Mesothelial cell of epicardium (in vitro differentiated cells): ENCODE data around the gene TMIE. TPM values are rescaled to one million over a fixed set of nuclear protein-coding genes. Genes with fewer than 3 reads are reported as not detected.

Experiments used
- DNase-seq, 2 experiments: peaks; one replicate each; pipeline ENCODE4 v3.0.0; 2021; ENCODE audit warnings: low spot score in 2 of 2; ENCODE audit not compliant: unreplicated experiment in 2 of 2
- H3K27ac Mint-ChIP-seq: 2 replicates; pipeline ENCODE4 v1.8.0; 2021; ENCODE audit warnings: mixed read lengths
- H3K27me3 Mint-ChIP-seq: 2 replicates; pipeline ENCODE4 v1.8.0; 2021; ENCODE audit warnings: low read depth, mixed read lengths
- H3K36me3 Mint-ChIP-seq: 2 replicates; pipeline ENCODE4 v1.8.0; 2021; ENCODE audit warnings: mixed read lengths
- H3K4me1 Mint-ChIP-seq: 2 replicates; pipeline ENCODE4 v1.8.0; 2021; ENCODE audit warnings: mixed read lengths
- H3K4me3 Mint-ChIP-seq: 2 replicates; pipeline ENCODE4 v1.8.0; 2021; ENCODE audit warnings: mild to moderate bottlenecking, moderate library complexity, mixed read lengths
- H3K9me3 Mint-ChIP-seq: 2 replicates; pipeline ENCODE4 v1.8.0; 2021; ENCODE audit warnings: mixed read lengths
- total RNA-seq: library from RNA; stranded (reverse); gene quantifications from 3 replicates; pipeline ENCODE4 v1.2.1, GENCODE V29; 2021
- TF ChIP-seq, protein P1 (sequence below): fragments of 200-600 bp; sonication (generic); IDR thresholded peaks from one replicate; pipeline ENCODE4 v1.5.0; 2021; ENCODE audit warnings: antibody characterized with exemption; ENCODE audit not compliant: unreplicated experiment

The TMIE gene
- total RNA-seq, 1 donor from 2014 or later, result 0.54 TPM

DNA sequence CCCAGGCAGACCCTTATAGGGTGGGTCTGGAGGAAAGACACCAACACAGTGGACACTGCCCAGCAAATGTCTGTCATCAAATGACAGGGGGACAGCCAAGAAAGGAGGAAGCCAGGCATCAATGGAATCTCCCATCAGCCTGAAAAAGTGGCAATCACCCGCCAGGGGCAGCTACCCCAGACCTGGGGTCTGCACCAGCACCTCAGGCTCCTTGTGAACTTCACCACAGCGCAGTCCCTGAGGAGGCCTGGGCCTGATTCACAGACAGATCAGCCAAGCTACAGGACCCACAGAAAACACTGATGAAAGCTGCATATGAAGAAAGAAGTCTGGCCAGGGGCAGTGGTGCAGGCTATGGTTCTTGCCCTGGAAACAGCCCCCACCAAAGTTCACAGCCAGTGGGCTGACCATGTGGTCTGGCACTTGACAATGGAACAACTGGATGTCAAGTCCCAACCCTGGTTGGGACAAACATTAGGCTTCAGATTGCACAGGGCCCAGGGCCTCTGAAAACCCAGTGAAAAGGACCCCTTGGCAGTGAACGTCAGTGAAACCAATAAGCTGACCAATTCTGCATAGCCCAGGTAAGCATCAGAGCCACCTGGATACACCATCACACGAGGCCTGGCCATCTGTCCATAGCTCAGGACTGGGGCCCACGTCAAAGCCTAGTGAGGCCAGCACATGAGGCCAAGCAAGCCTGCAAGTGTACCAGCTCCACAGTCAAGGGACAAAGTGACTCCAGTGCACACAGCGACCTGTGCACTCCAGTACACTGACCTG is 36.8 kb upstream of the TMIE start:
- DNase-seq, result no peak
- Mint-ChIP-seq H3K27ac (no peak overlapping the region), H3K4me3 (no peak overlapping the region), H3K9me3 (no peaks in the 10 kb centered on the region), H3K4me1 (peaks cover 36% of the 10 kb centered on the region), H3K27me3 (no peaks in the 10 kb centered on the region), H3K36me3 (no peaks in the 10 kb centered on the region)
- TF ChIP-seq, protein P1, sequence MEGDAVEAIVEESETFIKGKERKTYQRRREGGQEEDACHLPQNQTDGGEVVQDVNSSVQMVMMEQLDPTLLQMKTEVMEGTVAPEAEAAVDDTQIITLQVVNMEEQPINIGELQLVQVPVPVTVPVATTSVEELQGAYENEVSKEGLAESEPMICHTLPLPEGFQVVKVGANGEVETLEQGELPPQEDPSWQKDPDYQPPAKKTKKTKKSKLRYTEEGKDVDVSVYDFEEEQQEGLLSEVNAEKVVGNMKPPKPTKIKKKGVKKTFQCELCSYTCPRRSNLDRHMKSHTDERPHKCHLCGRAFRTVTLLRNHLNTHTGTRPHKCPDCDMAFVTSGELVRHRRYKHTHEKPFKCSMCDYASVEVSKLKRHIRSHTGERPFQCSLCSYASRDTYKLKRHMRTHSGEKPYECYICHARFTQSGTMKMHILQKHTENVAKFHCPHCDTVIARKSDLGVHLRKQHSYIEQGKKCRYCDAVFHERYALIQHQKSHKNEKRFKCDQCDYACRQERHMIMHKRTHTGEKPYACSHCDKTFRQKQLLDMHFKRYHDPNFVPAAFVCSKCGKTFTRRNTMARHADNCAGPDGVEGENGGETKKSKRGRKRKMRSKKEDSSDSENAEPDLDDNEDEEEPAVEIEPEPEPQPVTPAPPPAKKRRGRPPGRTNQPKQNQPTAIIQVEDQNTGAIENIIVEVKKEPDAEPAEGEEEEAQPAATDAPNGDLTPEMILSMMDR, result no peak

DNA sequence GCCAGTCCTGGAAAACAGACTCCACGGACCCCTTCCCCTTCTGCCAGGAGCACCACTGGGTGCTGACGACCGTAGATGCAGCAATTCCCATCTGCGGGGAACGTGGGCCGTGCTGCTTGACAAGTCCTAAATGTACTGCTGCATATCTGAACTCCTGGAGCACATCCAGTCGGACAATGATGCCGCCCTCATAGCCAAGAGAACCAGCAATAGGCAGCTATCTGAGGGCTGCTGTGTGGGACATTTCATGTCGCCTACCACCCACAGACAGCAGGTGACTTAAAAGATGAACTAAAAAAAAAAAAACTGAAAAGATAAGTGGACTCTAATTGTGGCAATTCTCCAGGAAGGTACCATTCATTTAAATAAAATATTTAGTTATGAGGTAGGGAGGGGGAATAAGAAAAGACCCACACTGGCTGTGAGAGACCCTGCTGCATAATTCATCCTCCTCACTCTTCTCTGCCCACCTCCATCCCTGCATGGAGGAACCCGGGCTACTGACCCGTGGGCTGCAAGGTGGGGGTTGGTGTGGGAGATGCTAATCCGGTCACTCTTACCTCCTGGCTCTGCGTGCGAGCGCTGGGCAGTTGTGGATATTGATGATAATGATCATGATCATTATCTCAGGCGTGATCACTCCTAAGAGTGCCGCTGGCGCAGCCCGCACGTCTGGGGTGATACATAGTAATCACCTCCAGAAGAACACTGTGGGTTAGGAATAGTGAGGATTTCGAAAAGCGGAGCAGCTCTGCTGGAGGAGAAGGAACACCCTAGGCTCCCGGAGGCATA is 36.0 kb upstream of the TMIE start:
- no peaks in the 10 kb centered on the region for H3K36me3 Mint-ChIP-seq
- TF ChIP-seq, protein P1, result no peak
- H3K4me1 Mint-ChIP-seq, result peaks cover 36% of the 10 kb centered on the region
- no peaks in the 10 kb centered on the region for H3K27me3 Mint-ChIP-seq
- H3K27ac Mint-ChIP-seq, result no peak overlapping the region
- no peaks in the 10 kb centered on the region for H3K9me3 Mint-ChIP-seq
- H3K4me3 Mint-ChIP-seq, result no peak overlapping the region
- DNase-seq, result peak in 1 of 2 experiments; percentile 27

DNA sequence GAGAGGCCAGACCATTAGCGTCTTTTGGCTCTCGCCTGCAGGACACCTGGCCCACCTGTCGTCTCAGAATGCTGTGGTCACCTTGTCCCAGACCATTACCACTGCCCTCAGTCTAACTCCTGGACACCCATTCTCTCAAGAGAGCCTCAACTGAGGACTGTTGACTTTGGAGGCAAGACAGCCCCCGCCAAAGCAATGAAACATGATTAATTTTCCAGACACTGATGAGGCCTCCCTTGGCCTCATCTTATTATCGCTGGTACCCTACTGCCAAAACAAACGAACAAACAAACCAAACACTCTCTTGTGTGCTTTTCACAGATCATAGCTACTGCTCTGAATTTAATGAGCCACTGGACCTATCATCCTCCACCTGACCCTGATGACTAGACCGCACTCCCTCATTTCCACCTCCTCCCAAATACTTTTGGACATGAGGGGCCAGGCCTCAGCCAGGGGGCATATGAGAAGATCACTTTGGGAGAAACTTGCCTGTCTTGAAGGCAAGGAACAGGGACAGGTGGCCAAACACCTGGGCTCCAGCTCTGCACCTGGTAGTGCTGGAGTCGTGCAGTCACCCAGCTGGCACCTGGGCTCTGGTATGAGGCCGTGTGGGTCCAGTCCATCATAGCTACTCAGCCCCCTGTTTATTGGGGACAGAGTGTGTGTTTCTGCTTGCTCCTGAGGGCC is 35.3 kb upstream of the TMIE start:
- DNase-seq, result peak in 1 of 2 experiments; percentile 29
- Mint-ChIP-seq H3K27me3 (no peaks in the 10 kb centered on the region), H3K4me1 (peaks cover 29% of the 10 kb centered on the region), H3K27ac (no peak overlapping the region), H3K9me3 (no peaks in the 10 kb centered on the region), H3K4me3 (no peak overlapping the region), H3K36me3 (no peaks in the 10 kb centered on the region)
- TF ChIP-seq, protein P1, result no peak

DNA sequence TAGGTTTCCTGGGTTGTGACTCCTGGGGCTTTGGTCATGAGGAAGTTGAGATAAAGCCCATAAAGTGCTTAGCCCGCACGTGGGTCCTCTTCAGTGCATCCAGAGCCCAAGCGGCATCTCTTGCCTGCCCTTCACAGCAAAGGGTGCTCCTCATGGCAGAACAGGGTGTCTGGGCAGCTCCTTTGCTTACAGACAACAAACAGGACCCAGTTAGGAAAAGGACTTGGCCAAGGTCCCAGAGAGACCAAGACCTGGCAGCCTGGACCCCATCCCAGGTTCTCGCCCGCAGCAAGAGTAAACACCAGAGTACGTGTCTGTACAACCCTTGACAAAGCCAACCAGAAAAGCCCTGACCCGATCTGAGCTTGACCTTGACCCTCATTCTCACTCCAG is 34.7 kb upstream of the TMIE start:
- TF ChIP-seq, protein P1, result no peak
- no peak for DNase-seq
- Mint-ChIP-seq H3K27me3 (no peaks in the 10 kb centered on the region), H3K4me1 (peaks cover 24% of the 10 kb centered on the region), H3K27ac (no peak overlapping the region), H3K4me3 (no peak overlapping the region), H3K9me3 (no peaks in the 10 kb centered on the region), H3K36me3 (no peaks in the 10 kb centered on the region)

DNA sequence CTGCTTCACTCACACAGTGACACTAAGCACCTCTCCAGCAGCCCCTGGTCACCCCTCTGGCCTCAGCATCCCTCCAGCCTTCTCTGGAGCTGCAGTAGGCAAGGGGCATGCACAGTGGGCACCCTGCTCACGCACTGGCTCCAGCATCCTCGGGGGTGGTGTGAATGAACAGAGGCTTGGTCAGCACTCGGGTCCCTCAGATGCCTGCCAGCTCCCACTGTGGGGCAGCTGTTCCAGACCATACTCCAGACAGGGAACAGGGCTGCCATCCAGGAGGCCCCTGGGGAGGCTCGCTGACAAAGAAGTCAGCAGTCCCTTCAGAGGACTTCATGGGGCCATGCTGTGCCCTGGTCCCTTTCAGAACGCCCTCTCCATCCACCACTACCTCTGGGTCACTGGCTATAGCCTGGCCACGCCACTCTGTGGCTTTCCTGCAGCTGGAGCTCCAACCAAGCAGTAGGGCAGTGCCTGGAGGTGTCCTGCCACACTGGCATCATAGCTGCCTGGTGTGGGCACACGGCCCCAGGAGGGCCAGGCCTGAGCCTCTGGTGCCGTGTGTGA is 34.1 kb upstream of the TMIE start:
- H3K36me3 Mint-ChIP-seq, result no peaks in the 10 kb centered on the region

More for the DNA sequence above, 34.1 kb upstream of the TMIE start:
- TF ChIP-seq, protein P1, result no peak
- peaks cover 19% of the 10 kb centered on the region for H3K4me1 Mint-ChIP-seq
- H3K4me3 Mint-ChIP-seq, result no peak overlapping the region
- no peaks in the 10 kb centered on the region for H3K27me3 Mint-ChIP-seq
- no peaks in the 10 kb centered on the region for H3K9me3 Mint-ChIP-seq
- no peak overlapping the region for H3K27ac Mint-ChIP-seq
- DNase-seq, result peak in 1 of 2 experiments; percentile 36
